Measurements from ENCODE around the gene NPAS2.

The NPAS2 gene

GRCh38 chr2:100855606-100856005 lies 35.7 kb downstream of the NPAS2 start:
- no peak for TF ChIP-seq CTCF (IDR thresholded peaks at IDR 0.05; ENCODE audit: control insufficient read depth, insufficient read depth, low read depth, low read length, missing control alignments)
- no peak overlapping the region for H3K4me3 ChIP-seq (ENCODE audit: control insufficient read depth, low read depth, low read length)
- DNase-seq (ENCODE audit: low read depth): no peak

GRCh38 chr2:100856732-100857131 lies 36.8 kb downstream of the NPAS2 start:
- no peak for TF ChIP-seq CTCF (IDR thresholded peaks at IDR 0.05; ENCODE audit: control insufficient read depth, insufficient read depth, low read depth, low read length, missing control alignments)
- no peak for DNase-seq (ENCODE audit: low read depth)
- no peak overlapping the region for H3K4me3 ChIP-seq (ENCODE audit: control insufficient read depth, low read depth, low read length)

DNA sequence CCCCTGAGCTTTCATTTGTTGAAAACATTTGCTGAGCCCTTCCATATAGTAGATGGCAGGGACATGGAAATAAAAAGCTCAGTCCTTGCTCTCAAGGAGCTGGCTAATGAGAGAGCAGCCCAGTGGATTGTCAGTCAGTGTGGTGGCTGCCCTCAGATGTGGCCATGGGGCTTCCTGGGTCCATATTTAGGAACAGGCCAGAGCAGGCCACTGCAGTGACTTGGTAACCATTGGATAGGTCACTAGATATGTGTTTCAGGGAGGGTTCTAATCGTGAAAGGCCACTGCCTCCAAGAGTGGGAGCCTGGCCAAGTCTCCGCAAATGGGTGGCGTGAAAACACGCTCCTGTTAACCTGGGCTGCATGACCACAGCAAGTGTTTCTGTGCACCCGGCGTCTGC lies 37.4 kb downstream of the NPAS2 start:
- H3K4me3 ChIP-seq (ENCODE audit: control insufficient read depth, low read depth, low read length): no peak overlapping the region
- DNase-seq (ENCODE audit: low read depth): no peak
- TF ChIP-seq CTCF (IDR thresholded peaks at IDR 0.05; ENCODE audit: control insufficient read depth, insufficient read depth, low read depth, low read length, missing control alignments): no peak

DNA sequence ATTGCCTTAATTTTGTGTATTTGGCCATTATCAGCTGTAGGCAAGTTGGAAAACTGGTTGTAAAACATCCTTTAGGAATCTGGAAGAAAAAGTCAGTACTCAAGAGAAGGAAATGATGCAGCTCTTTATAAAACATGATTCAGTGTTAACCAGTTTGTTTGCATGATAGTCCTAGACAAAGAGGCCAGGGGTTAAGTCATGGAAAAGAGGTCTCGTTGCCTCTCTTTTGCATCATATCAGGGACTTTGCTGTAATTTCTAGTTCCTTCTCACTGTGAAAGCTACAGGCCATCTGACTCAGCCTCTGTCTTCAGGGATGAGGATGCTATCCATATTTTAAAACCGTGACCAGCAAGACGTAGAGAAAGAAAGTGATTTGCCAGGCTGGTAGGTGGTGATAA lies 38.0 kb downstream of the NPAS2 start:
- no peak overlapping the region for H3K4me3 ChIP-seq (ENCODE audit: control insufficient read depth, low read depth, low read length)
- peak; percentile 89 for DNase-seq (ENCODE audit: low read depth)

DNA sequence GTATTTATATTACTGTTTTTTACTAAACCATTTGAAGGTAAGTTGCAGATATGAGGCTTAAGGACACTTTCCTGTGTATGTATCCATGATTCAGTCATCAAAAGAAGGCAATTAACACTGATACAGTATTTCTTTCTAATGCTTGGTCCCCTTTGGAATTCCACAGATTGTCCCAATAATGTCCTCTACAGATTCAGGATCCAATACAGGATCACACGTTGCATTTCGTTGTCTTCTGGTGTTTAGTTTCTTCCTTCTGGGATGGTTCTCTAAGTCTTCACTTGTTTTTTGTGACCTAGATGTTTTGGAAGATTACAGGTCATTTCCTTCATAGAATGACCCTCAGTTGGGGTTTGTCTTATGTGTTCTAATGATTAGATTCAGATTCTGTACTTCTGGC lies 40.0 kb downstream of the NPAS2 start:
- no peak for DNase-seq (ENCODE audit: low read depth)
- no peak overlapping the region for H3K4me3 ChIP-seq (ENCODE audit: control insufficient read depth, low read depth, low read length)
- TF ChIP-seq CTCF (IDR thresholded peaks at IDR 0.05; ENCODE audit: control insufficient read depth, insufficient read depth, low read depth, low read length, missing control alignments): no peak

More for the DNA sequence above, 38.0 kb downstream of the NPAS2 start:
- no peak for TF ChIP-seq CTCF (IDR thresholded peaks at IDR 0.05; ENCODE audit: control insufficient read depth, insufficient read depth, low read depth, low read length, missing control alignments)

DNA sequence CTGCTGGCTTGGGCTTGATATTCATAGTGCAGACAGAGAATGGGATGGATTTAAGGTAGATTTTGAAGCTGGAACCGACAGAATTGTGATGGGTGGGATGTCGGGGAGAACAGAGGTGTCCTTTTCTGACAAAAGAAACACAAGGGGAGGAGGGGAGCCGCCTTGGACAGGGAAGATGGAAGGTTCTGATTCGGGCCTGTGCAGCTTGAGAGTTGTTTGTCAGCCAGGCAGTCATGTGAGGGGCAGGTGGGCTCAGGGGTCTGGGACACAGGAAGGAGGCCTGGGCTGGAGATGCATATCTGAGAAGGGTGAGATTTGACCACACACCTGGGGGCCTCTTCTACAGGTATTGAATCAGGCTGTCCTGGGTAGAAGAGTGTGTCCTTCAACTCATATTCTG lies 41.4 kb downstream of the NPAS2 start:
- no peak overlapping the region for H3K4me3 ChIP-seq (ENCODE audit: control insufficient read depth, low read depth, low read length)
- no peak for DNase-seq (ENCODE audit: low read depth)

More for the DNA sequence above, 41.4 kb downstream of the NPAS2 start:
- TF ChIP-seq CTCF (IDR thresholded peaks at IDR 0.05; ENCODE audit: control insufficient read depth, insufficient read depth, low read depth, low read length, missing control alignments): no peak

Data from AG09309 (cell line).